Endothelial cell (in vitro differentiated cells): ENCODE data around the gene CHURC1. TPM values are rescaled to one million over a fixed set of nuclear protein-coding genes. Genes with fewer than 3 reads are reported as not detected.

ENCODE experiments used
- DNase-seq: peaks from one replicate; pipeline ENCODE4 v3.0.0; 2021; ENCODE audit warnings: low spot score
- H3K27ac Mint-ChIP-seq: one replicate; pipeline ENCODE4 v1.8.0; 2021; ENCODE audit warnings: mixed read lengths, inconsistent platforms; ENCODE audit not compliant: unreplicated experiment
- H3K27me3 Mint-ChIP-seq: one replicate; pipeline ENCODE4 v1.8.0; 2021; ENCODE audit warnings: mild to moderate bottlenecking, moderate library complexity, mixed read lengths, inconsistent platforms; ENCODE audit not compliant: unreplicated experiment
- H3K36me3 Mint-ChIP-seq: one replicate; pipeline ENCODE4 v1.8.0; 2021; ENCODE audit warnings: mild to moderate bottlenecking, low read depth, mixed read lengths, inconsistent platforms; ENCODE audit not compliant: unreplicated experiment
- H3K4me1 Mint-ChIP-seq: one replicate; pipeline ENCODE4 v1.8.0; 2021; ENCODE audit warnings: mild to moderate bottlenecking, mixed read lengths, inconsistent platforms; ENCODE audit not compliant: unreplicated experiment
- H3K4me3 Mint-ChIP-seq: one replicate; pipeline ENCODE4 v1.8.0; 2021; ENCODE audit warnings: mild to moderate bottlenecking, mixed read lengths, inconsistent platforms; ENCODE audit not compliant: unreplicated experiment
- H3K9me3 Mint-ChIP-seq: one replicate; pipeline ENCODE4 v1.8.0; 2021; ENCODE audit warnings: mixed read lengths, inconsistent platforms; ENCODE audit not compliant: unreplicated experiment
- CTCF ChIP-seq: fragments of 200-600 bp; sonication (generic); IDR thresholded peaks from one replicate; pipeline ENCODE4 v1.5.0; 2021; ENCODE audit warnings: antibody characterized with exemption; ENCODE audit not compliant: unreplicated experiment
- total RNA-seq: library from RNA; stranded (reverse); fragmentation: NEBNext Ultra II Directional; extraction: Animal tissue kit (Norgen Biotek cat#: 25700); gene quantifications from one replicate; pipeline ENCODE4 v1.2.1, GENCODE V29; 2021; ENCODE audit not compliant: unreplicated experiment

The CHURC1 gene
- total RNA-seq, 1 donor from 2014 or later, result 36.2 TPM

- Mint-ChIP-seq H3K36me3 (no peaks in the 10 kb centered on the region), H3K4me1 (peaks cover 16% of the 10 kb centered on the region), H3K27me3 (peaks cover 11% of the 10 kb centered on the region), H3K9me3 (no peaks in the 10 kb centered on the region), H3K27ac (no peak overlapping the region), H3K4me3 (no peak overlapping the region)
- no peak for TF ChIP-seq CTCF
- no peak for DNase-seq
Measured at GRCh38 chr14:64958743-64959142, 44.5 kb downstream of the CHURC1 start.

- peak; percentile 49 for TF ChIP-seq CTCF
- H3K9me3 Mint-ChIP-seq, result no peaks in the 10 kb centered on the region
- peak; percentile 38 for DNase-seq
- peak overlapping the region; percentile 62 for H3K4me3 Mint-ChIP-seq
- H3K36me3 Mint-ChIP-seq, result no peaks in the 10 kb centered on the region
- peaks cover 4% of the 10 kb centered on the region for H3K27me3 Mint-ChIP-seq
- peaks cover 16% of the 10 kb centered on the region for H3K4me1 Mint-ChIP-seq
- no peak overlapping the region for H3K27ac Mint-ChIP-seq
Measured at GRCh38 chr14:64960762-64961276, 46.6 kb downstream of the CHURC1 start.

GRCh38 chr14:64963611-64964010, 49.4 kb downstream of the CHURC1 start:
- no peaks in the 10 kb centered on the region for H3K36me3 Mint-ChIP-seq
- no peak overlapping the region for H3K27ac Mint-ChIP-seq
- H3K4me3 Mint-ChIP-seq, result no peak overlapping the region
- H3K9me3 Mint-ChIP-seq, result no peaks in the 10 kb centered on the region
- TF ChIP-seq CTCF, result no peak
- peaks cover 21% of the 10 kb centered on the region for H3K4me1 Mint-ChIP-seq
- H3K27me3 Mint-ChIP-seq, result peaks cover 4% of the 10 kb centered on the region
- DNase-seq, result no peak

- H3K36me3 Mint-ChIP-seq, result no peaks in the 10 kb centered on the region
- peaks cover 22% of the 10 kb centered on the region for H3K4me1 Mint-ChIP-seq
- TF ChIP-seq CTCF, result no peak
- H3K27ac Mint-ChIP-seq, result no peak overlapping the region
- H3K4me3 Mint-ChIP-seq, result no peak overlapping the region
- no peak for DNase-seq
- peaks cover 6% of the 10 kb centered on the region for H3K27me3 Mint-ChIP-seq
- no peaks in the 10 kb centered on the region for H3K9me3 Mint-ChIP-seq
Measured at GRCh38 chr14:64965356-64966000, 51.2 kb downstream of the CHURC1 start.

GRCh38 chr14:64966976-64967375, 52.7 kb downstream of the CHURC1 start:
- no peak for TF ChIP-seq CTCF
- Mint-ChIP-seq H3K27me3 (peaks cover 9% of the 10 kb centered on the region), H3K9me3 (no peaks in the 10 kb centered on the region), H3K27ac (no peak overlapping the region), H3K4me3 (no peak overlapping the region), H3K4me1 (peaks cover 17% of the 10 kb centered on the region), H3K36me3 (no peaks in the 10 kb centered on the region)
- no peak for DNase-seq
